CD14-positive monocyte (primary cell): ENCODE data around the gene GRIN1. TPM values are rescaled to one million over a fixed set of nuclear protein-coding genes. Genes with fewer than 3 reads are reported as not detected.
A peak's percentile ranks its signal among the peaks of the same experiment; 100 is the strongest.

ENCODE experiments used
- DNase-seq, 3 donors: peaks; one replicate each; pipeline ENCODE4 v3.0.0-alpha.2; 2011 to 2022
- H2AFZ ChIP-seq: 2 replicates; pipeline ENCODE4 v1.6.0; 2012; ENCODE audit warnings: mild to moderate bottlenecking, low read depth, low read length, inconsistent platforms; ENCODE audit not compliant: insufficient read depth, poor library complexity, severe bottlenecking
- H3K27ac ChIP-seq, 2 donors: 1 replicate in 1 of 2; 2 replicates in 1 of 2; pipeline ENCODE4 v1.5.1; 2012 to 2013; ENCODE audit warnings: low read length in 2 of 2, control low read depth in 1 of 2, inconsistent platforms in 1 of 2, low read depth in 1 of 2, mild to moderate bottlenecking in 1 of 2
- H3K27me3 ChIP-seq, 2 donors: one replicate each; pipeline versions ENCODE4 v1.6.0 to v1.6.1; 2011 to 2013; ENCODE audit warnings: low read length in 2 of 2; ENCODE audit not compliant: control insufficient read depth in 2 of 2, insufficient read depth in 2 of 2
- H3K36me3 ChIP-seq, 2 donors: replicated peaks in 1 of 2; 1 replicate in 1 of 2; 2 replicates in 1 of 2; pipeline versions ENCODE4 v1.5.1 to v1.6.1; 2012 to 2013; ENCODE audit warnings: low read length in 2 of 2, control low read depth in 1 of 2, inconsistent platforms in 1 of 2, mild to moderate bottlenecking in 1 of 2; ENCODE audit not compliant: insufficient read depth in 2 of 2, control insufficient read depth in 1 of 2
- H3K4me1 ChIP-seq, 2 donors: 1 replicate in 1 of 2; 2 replicates in 1 of 2; pipeline versions ENCODE4 v1.5.1 to v1.6.1; 2012 to 2013; ENCODE audit warnings: low read length in 2 of 2, control low read depth in 1 of 2, inconsistent platforms in 1 of 2, mild to moderate bottlenecking in 1 of 2, moderate library complexity in 1 of 2; ENCODE audit not compliant: insufficient read depth in 2 of 2, control insufficient read depth in 1 of 2
- H3K4me2 ChIP-seq: replicated peaks from 2 replicates; pipeline ENCODE3; 2012; ENCODE audit warnings: low read length, moderate library complexity, mild to moderate bottlenecking; ENCODE audit not compliant: poor library complexity, severe bottlenecking; ENCODE audit errors: extremely low read depth
- H3K4me3 ChIP-seq, 3 experiments: fragments of 200-600 bp in 1 of 3; sonication (generic) in 1 of 3; replicated peaks in 1 of 3; 1 replicate in 2 of 3; 2 replicates in 1 of 3; pipeline ENCODE4 v1.5.1; 2011 to 2013; ENCODE audit warnings: low read length in 3 of 3, mild to moderate bottlenecking in 3 of 3, control low read depth in 2 of 3, low read depth in 2 of 3, inconsistent platforms in 1 of 3, moderate library complexity in 1 of 3
- H3K79me2 ChIP-seq: 2 replicates; pipeline ENCODE4 v1.6.0; 2012; ENCODE audit warnings: mild to moderate bottlenecking, control low read depth, inconsistent platforms, low read length, moderate library complexity; ENCODE audit not compliant: insufficient read depth
- H3K9ac ChIP-seq: 2 replicates; pipeline ENCODE4 v1.6.0; 2017; ENCODE audit warnings: low read length, mild to moderate bottlenecking; ENCODE audit not compliant: insufficient read depth, poor library complexity, severe bottlenecking
- H3K9me3 ChIP-seq, 2 donors: replicated peaks in 1 of 2; 1 replicate in 1 of 2; 2 replicates in 1 of 2; pipeline versions ENCODE4 v1.5.1 to v1.6.1; 2012 to 2013; ENCODE audit warnings: low read length in 2 of 2, control low read depth in 1 of 2; ENCODE audit not compliant: control insufficient read depth in 1 of 2, insufficient read depth in 1 of 2
- H4K20me1 ChIP-seq: 2 replicates; pipeline ENCODE4 v1.6.0; 2012; ENCODE audit warnings: mild to moderate bottlenecking, low read length, control low read depth, moderate library complexity; ENCODE audit not compliant: insufficient read depth
- H3K27ac Mint-ChIP-seq, 7 donors: one replicate each; pipeline ENCODE4 v1.8.0; 2020; ENCODE audit warnings: mild to moderate bottlenecking in 7 of 7, mixed read lengths in 7 of 7, moderate library complexity in 6 of 7, inconsistent platforms in 2 of 7
- H3K27me3 Mint-ChIP-seq, 3 donors: one replicate each; pipeline ENCODE4 v1.8.0; 2021 to 2022; ENCODE audit warnings: low read depth in 3 of 3, mild to moderate bottlenecking in 3 of 3, mixed read lengths in 3 of 3, moderate library complexity in 3 of 3, inconsistent platforms in 1 of 3
- H3K36me3 Mint-ChIP-seq, 2 donors: one replicate each; pipeline ENCODE4 v1.8.0; 2020; ENCODE audit warnings: mixed read lengths in 2 of 2, inconsistent platforms in 1 of 2, mild to moderate bottlenecking in 1 of 2
- H3K4me1 Mint-ChIP-seq: one replicate; pipeline ENCODE4 v1.8.0; 2020; ENCODE audit warnings: mild to moderate bottlenecking, mixed read lengths
- H3K4me3 Mint-ChIP-seq, 2 donors: one replicate each; pipeline ENCODE4 v1.8.0; 2020; ENCODE audit warnings: mild to moderate bottlenecking in 2 of 2, mixed read lengths in 2 of 2, moderate library complexity in 1 of 2
- H3K9me3 Mint-ChIP-seq, 7 donors: one replicate each; pipeline ENCODE4 v1.8.0; 2020 to 2022; ENCODE audit warnings: mixed read lengths in 7 of 7, mild to moderate bottlenecking in 6 of 7, moderate library complexity in 6 of 7, inconsistent platforms in 2 of 7
- WGBS: methylation state at CpG from one replicate; pipeline ENCODE4 v1.1.5; 2013; ENCODE audit warnings: missing lambda C conversion rate; ENCODE audit not compliant: insufficient coverage; 5-methylcytosine and 5-hydroxymethylcytosine counted together
- intact Hi-C, 2 donors: fragments of 100-400 bp; cut with micrococcal nuclease; formaldehyde crosslinking; loops; one replicate each; pipeline versions ENCODE4 v1.15.0 to v1.15.1; 2023
- polyA plus RNA-seq, 3 donors: library from polyadenylated mRNA; depleted of rRNA in 1 of 3; unstranded in 2 of 3; stranded (reverse) in 1 of 3; fragments of 300-500 nt in 2 of 3; fragments of >200 nt in 1 of 3; fragmentation: Illumina TruSeq in 2 of 3; gene quantifications; 1 replicate in 2 of 3; 2 replicates in 1 of 3; pipeline ENCODE4 v1.2.3, GENCODE V29; 2012 to 2021
- TF ChIP-seq, protein P1 (sequence below): fragments of 200-600 bp; IDR thresholded peaks from one replicate; pipeline ENCODE4 v1.8.0; 2022; ENCODE audit warnings: antibody characterized with exemption, mild to moderate bottlenecking

Gene GRIN1
- polyA plus RNA-seq, 3 donors = not detected

DNA sequence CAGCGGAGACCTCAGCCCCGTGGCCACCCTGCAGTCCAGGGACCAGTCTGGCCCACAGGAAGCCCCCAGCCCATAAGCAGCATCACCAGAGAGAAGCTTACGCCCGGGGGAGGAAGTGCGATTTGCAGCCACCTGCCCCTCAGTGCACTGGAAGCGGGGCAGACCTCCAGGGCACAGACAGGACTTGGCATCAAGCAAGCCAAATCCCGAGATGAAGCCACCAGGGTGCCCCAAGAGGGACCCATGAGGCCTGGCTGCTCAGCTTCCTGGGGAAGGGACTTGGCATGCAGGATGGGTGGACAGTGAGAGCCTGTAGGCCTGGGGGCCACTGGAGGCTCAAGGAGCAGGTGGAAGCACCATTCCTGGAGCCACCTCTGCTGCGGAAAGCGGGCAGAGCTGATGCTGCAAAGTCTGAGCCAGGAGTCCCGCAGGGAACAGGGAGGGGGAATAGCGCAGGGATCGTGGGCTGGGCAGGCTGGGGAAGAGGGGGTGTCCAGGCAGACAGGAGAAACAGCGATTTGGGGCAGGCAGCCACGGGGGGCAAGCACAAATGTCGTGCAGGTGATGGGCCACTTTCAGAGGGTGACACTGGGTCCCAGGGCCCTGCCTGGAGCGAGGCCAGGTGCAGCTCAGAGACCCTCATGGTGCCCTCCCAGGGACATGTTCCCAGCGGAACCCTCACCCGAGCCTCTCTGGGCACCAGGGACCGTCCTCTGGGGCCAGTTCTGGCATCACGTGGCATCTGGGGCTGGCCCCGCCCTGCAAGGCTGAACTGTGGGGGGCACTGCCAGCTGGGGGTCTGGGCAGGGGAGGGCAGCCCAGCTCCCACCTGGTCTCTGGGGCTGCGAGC lies 27.7 kb downstream of the GRIN1 start:
- Mint-ChIP-seq H3K27ac (peak overlapping the region in 1 of 7 donors; percentile 41), H3K27me3 (peaks cover 59 to 94% (median 79%) of the 10 kb centered on the region in 3 donors), H3K4me3 (peak overlapping the region in 1 of 2 donors; percentile 73), H3K36me3 (no peaks in the 10 kb centered on the region), H3K9me3 (peaks cover 0 to 13% (median 4%) of the 10 kb centered on the region in 7 donors), H3K4me1 (peaks cover 6% of the 10 kb centered on the region)
- no peak for DNase-seq
- Histone ChIP-seq H3K4me2 (no peak overlapping the region), H3K4me1 (peaks cover 3 to 16% of the 10 kb centered on the region in 2 donors), H2AFZ (no peak overlapping the region), H3K4me3 (no peak overlapping the region), H3K27ac (no peak overlapping the region), H3K9ac (no peak overlapping the region), H3K9me3 (peaks cover 0 to 12% of the 10 kb centered on the region in 2 donors), H3K27me3 (peaks cover 11 to 78% of the 10 kb centered on the region in 2 donors), H4K20me1 (no peaks in the 10 kb centered on the region), H3K79me2 (no peaks in the 10 kb centered on the region), H3K36me3 (no peaks in the 10 kb centered on the region)
- intact Hi-C loops = no loop called here
- 72% methylated on average over 22 of the region's 22 CpGs for WGBS
- TF ChIP-seq, protein P1, sequence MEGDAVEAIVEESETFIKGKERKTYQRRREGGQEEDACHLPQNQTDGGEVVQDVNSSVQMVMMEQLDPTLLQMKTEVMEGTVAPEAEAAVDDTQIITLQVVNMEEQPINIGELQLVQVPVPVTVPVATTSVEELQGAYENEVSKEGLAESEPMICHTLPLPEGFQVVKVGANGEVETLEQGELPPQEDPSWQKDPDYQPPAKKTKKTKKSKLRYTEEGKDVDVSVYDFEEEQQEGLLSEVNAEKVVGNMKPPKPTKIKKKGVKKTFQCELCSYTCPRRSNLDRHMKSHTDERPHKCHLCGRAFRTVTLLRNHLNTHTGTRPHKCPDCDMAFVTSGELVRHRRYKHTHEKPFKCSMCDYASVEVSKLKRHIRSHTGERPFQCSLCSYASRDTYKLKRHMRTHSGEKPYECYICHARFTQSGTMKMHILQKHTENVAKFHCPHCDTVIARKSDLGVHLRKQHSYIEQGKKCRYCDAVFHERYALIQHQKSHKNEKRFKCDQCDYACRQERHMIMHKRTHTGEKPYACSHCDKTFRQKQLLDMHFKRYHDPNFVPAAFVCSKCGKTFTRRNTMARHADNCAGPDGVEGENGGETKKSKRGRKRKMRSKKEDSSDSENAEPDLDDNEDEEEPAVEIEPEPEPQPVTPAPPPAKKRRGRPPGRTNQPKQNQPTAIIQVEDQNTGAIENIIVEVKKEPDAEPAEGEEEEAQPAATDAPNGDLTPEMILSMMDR = no peak

- H3K27ac ChIP-seq = no peak overlapping the region
- H4K20me1 ChIP-seq = no peaks in the 10 kb centered on the region
- peaks cover 3 to 16% of the 10 kb centered on the region in 2 donors for H3K4me1 ChIP-seq
- TF ChIP-seq, protein P1 = no peak
- Mint-ChIP-seq H3K27me3 (peaks cover 58 to 95% (median 80%) of the 10 kb centered on the region in 3 donors), H3K4me3 (no peak overlapping the region), H3K4me1 (peaks cover 6% of the 10 kb centered on the region), H3K9me3 (peaks cover 0 to 11% (median 0%) of the 10 kb centered on the region in 7 donors), H3K36me3 (no peaks in the 10 kb centered on the region), H3K27ac (no peak overlapping the region)
- H3K27me3 ChIP-seq = peaks cover 11 to 78% of the 10 kb centered on the region in 2 donors
- intact Hi-C loops = no loop called here
- no peak for DNase-seq
- no peak overlapping the region for H3K4me3 ChIP-seq
- peaks cover 0 to 9% of the 10 kb centered on the region in 2 donors for H3K9me3 ChIP-seq
- no peak overlapping the region for H3K4me2 ChIP-seq
- H3K79me2 ChIP-seq = no peaks in the 10 kb centered on the region
- WGBS = 45% methylated on average over 25 of the region's 44 CpGs
- H2AFZ ChIP-seq = no peak overlapping the region
- H3K36me3 ChIP-seq = no peaks in the 10 kb centered on the region
- H3K9ac ChIP-seq = no peak overlapping the region
These were observed 28.4 kb downstream of the GRIN1 start for GRCh38 chr9:137167277-137167746.
